Effector memory CD8-positive, alpha-beta T cell (primary cell): ENCODE results near the gene UGT3A1.
A peak's percentile ranks its signal among the peaks of the same experiment; 100 is the strongest.

Experiments used
- ATAC-seq: fragments of 150-1000 bp; cut with Tn5 transposase; replicated peaks from 2 replicates; pipeline ENCODE4 v1.10.0; 2021; ENCODE audit warnings: mild to moderate bottlenecking, moderate library complexity
- DNase-seq, 3 experiments: peaks; one replicate each; pipeline ENCODE4 v3.0.0; 2021
- H3K27ac Mint-ChIP-seq, 2 donors: one replicate each; pipeline ENCODE4 v1.8.0; 2022; ENCODE audit warnings: mild to moderate bottlenecking in 2 of 2, mixed read lengths in 2 of 2, moderate library complexity in 2 of 2
- H3K27me3 Mint-ChIP-seq, 2 donors: one replicate each; pipeline ENCODE4 v1.8.0; 2022; ENCODE audit warnings: mixed read lengths in 2 of 2
- H3K36me3 Mint-ChIP-seq: one replicate; pipeline ENCODE4 v1.8.0; 2022; ENCODE audit warnings: mild to moderate bottlenecking, moderate library complexity, mixed read lengths; ENCODE audit not compliant: insufficient read depth
- H3K4me1 Mint-ChIP-seq, 2 donors: one replicate each; pipeline ENCODE4 v1.8.0; 2022; ENCODE audit warnings: low read depth in 2 of 2, mixed read lengths in 2 of 2
- H3K4me3 Mint-ChIP-seq, 2 donors: one replicate each; pipeline ENCODE4 v1.8.0; 2022; ENCODE audit warnings: mild to moderate bottlenecking in 2 of 2, mixed read lengths in 2 of 2, moderate library complexity in 2 of 2
- H3K9me3 Mint-ChIP-seq, 2 donors: one replicate each; pipeline ENCODE4 v1.8.0; 2022; ENCODE audit warnings: mixed read lengths in 2 of 2

UGT3A1 gene

DNA sequence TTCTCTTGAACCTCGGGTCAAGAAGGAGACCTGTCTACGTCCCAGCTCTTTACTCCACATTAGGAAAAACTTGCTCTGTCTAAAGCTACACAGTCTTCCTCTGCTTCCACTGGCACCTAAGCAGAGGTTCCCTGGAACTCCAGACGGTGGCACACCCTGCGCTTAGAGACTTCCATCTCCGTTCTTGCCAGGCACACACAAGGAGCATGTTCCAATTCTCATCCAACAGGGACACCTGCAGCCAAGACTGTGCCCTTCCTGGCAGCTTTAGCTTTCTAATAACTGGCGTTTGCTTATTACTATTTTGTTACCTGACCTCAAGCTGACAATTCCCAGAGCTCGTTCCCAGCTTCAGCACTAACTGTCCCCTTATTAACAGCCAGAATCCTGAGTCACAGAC lies 68.7 kb downstream of the UGT3A1 start:
- Mint-ChIP-seq H3K36me3 (no peaks in the 10 kb centered on the region), H3K27me3 (peaks cover 0 to 9% of the 10 kb centered on the region in 2 donors), H3K27ac (no peak overlapping the region), H3K4me3 (no peak overlapping the region), H3K9me3 (peaks cover 7 to 8% of the 10 kb centered on the region in 2 donors), H3K4me1 (peaks cover 24 to 29% of the 10 kb centered on the region in 2 donors)
- DNase-seq (no peak), ATAC-seq (no peak)

DNA sequence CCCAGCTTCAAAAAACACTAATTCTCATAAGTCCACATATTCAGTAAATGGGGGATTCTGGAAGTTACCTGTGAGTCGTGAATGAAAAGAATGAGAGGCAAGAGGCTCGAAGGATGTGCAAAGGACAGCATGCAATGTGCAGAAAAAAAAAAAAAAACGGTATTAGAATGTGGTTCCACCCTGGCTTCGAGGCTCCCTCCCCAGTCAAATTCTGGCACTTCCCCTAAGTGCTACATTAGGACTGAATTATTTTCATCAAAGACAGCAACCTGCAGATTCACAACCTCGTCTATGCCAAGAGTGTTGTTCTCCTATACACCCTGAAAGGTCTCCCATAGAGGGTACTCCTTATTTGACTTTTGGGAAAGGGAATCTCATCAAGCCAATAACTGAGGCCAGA lies 69.3 kb downstream of the UGT3A1 start:
- Mint-ChIP-seq H3K9me3 (peaks cover 7 to 8% of the 10 kb centered on the region in 2 donors), H3K27ac (peak overlapping the region in 1 of 2 donors; percentile 45), H3K4me1 (peaks cover 24 to 29% of the 10 kb centered on the region in 2 donors), H3K4me3 (no peak overlapping the region), H3K27me3 (peaks cover 0 to 9% of the 10 kb centered on the region in 2 donors), H3K36me3 (no peaks in the 10 kb centered on the region)
- ATAC-seq (no peak), DNase-seq (no peak)

DNA sequence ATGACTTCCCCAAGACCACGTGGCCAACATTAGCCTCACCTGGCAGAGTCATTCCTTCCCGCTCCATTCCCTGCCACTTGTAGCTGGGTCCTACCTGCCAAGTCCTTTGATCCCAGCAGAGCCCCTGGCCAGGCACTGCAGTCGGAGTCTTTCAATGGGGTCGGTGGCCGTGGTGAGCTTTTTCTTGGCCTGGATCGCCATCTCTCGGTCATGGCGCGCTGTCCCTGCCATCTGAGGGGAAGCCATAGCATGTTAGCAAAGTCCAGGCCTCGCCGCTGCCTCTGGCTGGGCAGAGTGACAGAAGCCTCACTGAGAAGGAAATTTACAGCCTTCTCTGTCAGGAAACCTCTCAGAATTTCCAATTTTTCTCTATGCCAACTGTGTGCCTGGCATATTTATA lies 70.3 kb downstream of the UGT3A1 start:
- Mint-ChIP-seq H3K36me3 (no peaks in the 10 kb centered on the region), H3K4me1 (peaks cover 18 to 24% of the 10 kb centered on the region in 2 donors), H3K27me3 (peaks cover 0 to 9% of the 10 kb centered on the region in 2 donors), H3K27ac (peak overlapping the region in 1 of 2 donors; percentile 11), H3K4me3 (no peak overlapping the region), H3K9me3 (peaks cover 7 to 13% of the 10 kb centered on the region in 2 donors)
- DNase-seq = no peak
- no peak for ATAC-seq

DNA sequence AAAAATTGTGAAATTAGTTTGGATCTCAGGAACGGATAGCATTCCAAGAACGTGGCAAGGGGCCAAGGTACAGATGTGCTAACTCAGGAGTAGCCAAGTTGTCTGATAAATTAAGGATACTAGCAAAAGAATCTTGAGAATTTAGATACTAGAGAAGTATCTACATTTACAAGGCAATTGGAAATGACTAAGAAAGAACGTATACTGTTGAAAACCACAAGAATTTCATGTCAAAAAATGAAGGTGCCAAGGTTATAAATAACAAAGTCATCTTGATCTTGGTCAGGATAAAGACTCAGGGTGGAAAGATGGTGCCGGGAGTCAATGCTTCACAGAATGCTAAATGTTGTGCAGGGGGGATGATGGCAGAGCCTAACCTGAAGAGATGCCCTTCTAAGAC lies 72.0 kb downstream of the UGT3A1 start:
- ATAC-seq = no peak
- Mint-ChIP-seq H3K9me3 (peaks cover 7 to 13% of the 10 kb centered on the region in 2 donors), H3K4me3 (no peak overlapping the region), H3K27me3 (peaks cover 0 to 9% of the 10 kb centered on the region in 2 donors), H3K36me3 (no peaks in the 10 kb centered on the region), H3K4me1 (peaks cover 4 to 11% of the 10 kb centered on the region in 2 donors), H3K27ac (peak overlapping the region in 1 of 2 donors; percentile 36)
- DNase-seq = no peak

DNA sequence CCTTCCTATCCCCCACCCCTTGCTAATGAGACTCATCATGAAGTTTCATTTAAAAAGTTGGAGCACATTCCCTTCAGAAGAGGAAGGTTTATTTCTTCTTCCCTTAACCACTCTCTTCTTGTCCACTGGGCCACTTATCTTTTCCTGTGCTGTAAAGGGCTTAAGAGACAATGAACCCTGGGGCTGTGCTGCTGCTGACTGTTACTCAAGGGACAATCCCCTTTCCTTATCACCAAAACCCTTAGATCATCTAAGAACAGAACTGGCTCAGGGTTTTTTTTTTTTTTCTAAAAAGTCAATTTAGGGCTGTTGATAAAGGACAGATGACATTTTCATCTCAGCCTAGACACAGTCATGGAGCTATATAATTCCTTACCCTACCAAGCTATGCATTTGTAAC lies 82.4 kb downstream of the UGT3A1 start:
- no peaks in the 10 kb centered on the region for H3K9me3 Mint-ChIP-seq
- no peak overlapping the region for H3K4me3 Mint-ChIP-seq
- H3K36me3 Mint-ChIP-seq = no peaks in the 10 kb centered on the region
- DNase-seq (no peak), ATAC-seq (no peak)
- H3K27me3 Mint-ChIP-seq = no peaks in the 10 kb centered on the region
- no peak overlapping the region for H3K27ac Mint-ChIP-seq
- peaks cover 4 to 10% of the 10 kb centered on the region in 2 donors for H3K4me1 Mint-ChIP-seq

DNA sequence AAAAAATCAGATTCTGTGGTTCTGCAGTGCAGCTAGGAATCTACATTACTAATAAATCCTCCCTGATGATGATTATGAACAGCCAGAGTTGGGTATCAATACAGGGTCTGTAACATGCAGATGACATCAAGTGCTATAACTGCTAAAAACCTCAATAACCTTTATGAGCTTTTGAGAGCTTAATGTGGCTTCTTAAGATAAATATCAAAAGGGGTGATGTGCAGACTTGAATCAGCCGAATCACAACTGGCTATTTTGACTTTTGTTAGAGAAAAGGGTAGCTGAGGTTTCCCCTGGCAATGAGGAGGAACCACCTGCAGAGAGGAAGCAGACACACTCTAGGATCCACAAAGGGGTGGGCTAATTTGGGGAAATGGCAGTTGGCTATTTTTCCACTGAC lies 83.0 kb downstream of the UGT3A1 start:
- no peaks in the 10 kb centered on the region for H3K27me3 Mint-ChIP-seq
- H3K4me1 Mint-ChIP-seq = peaks cover 7 to 11% of the 10 kb centered on the region in 2 donors
- no peaks in the 10 kb centered on the region for H3K36me3 Mint-ChIP-seq
- H3K9me3 Mint-ChIP-seq = no peaks in the 10 kb centered on the region
- DNase-seq (no peak), ATAC-seq (no peak)
- no peak overlapping the region for H3K4me3 Mint-ChIP-seq
- no peak overlapping the region for H3K27ac Mint-ChIP-seq

DNA sequence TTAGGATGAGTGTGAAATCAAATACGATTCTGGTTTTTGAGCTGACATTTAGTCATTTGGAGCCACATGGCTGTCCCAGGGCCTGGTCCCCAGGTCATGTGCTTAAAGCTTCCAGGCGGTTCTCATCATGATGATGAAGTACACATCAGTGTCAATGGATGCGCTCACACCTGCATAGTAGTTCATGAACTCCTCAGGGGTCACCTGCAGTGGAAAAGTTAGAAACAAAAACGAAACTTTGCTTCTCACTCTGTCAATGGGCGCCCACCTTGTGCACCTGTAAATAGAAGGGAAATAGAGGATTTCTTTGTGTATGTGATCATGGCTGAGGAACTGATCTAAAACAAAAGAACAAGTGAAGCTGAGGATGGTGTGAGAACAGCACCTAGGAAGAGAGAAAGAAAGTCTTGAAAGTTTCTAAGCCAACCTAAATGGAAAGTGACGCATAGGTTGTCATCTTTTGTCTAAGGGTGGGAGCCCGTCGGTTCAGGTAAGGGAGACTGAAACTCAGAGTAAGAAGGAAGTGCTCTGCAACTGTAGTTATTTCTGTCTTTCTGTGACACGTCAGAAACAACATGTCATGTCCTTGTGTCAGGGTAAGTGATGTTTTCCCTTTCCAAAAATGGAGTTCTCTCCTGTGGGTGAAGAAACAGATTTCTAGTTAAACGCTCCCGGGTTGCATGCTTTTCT lies 86.6 kb downstream of the UGT3A1 start:
- Mint-ChIP-seq H3K27ac (peak overlapping the region; percentile 27 to 70), H3K27me3 (no peaks in the 10 kb centered on the region), H3K4me3 (peak overlapping the region in 1 of 2 donors; percentile 19), H3K36me3 (no peaks in the 10 kb centered on the region), H3K4me1 (peaks cover 34 to 41% of the 10 kb centered on the region in 2 donors), H3K9me3 (no peaks in the 10 kb centered on the region)
- ATAC-seq (no peak), DNase-seq (no peak)

DNA sequence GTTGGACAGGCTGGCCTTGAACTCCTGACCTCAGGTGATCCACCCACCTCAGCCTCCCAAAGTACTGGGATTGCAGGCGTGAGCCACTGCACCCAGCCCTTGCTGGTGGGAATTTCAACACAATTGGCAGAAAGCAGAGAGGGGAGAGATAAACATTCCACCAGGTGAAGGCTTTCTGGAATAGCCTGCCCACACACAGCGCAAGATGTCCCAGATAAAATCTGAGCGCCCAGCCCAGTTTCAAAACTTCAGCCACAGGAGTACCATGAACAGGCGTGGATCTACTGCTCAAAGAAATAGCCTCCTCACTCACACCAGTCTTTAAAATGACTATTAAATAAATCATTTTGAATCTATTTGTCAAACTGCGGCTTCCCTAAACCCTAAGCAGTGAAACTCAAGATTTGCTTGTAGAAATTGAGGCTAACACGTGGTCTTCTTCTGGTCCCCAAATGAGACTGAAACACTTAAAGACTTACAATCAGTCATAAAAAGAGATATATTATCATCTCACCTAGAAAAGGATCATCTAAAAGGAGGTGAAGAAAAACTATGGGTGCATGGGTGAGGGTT lies 87.5 kb downstream of the UGT3A1 start:
- H3K27me3 Mint-ChIP-seq = no peaks in the 10 kb centered on the region
- no peaks in the 10 kb centered on the region for H3K36me3 Mint-ChIP-seq
- H3K4me1 Mint-ChIP-seq = peaks cover 41 to 45% of the 10 kb centered on the region in 2 donors
- H3K4me3 Mint-ChIP-seq = no peak overlapping the region
- no peak for ATAC-seq
- DNase-seq = no peak
- H3K9me3 Mint-ChIP-seq = no peaks in the 10 kb centered on the region
- H3K27ac Mint-ChIP-seq = peak overlapping the region; percentile 70 to 77

DNA sequence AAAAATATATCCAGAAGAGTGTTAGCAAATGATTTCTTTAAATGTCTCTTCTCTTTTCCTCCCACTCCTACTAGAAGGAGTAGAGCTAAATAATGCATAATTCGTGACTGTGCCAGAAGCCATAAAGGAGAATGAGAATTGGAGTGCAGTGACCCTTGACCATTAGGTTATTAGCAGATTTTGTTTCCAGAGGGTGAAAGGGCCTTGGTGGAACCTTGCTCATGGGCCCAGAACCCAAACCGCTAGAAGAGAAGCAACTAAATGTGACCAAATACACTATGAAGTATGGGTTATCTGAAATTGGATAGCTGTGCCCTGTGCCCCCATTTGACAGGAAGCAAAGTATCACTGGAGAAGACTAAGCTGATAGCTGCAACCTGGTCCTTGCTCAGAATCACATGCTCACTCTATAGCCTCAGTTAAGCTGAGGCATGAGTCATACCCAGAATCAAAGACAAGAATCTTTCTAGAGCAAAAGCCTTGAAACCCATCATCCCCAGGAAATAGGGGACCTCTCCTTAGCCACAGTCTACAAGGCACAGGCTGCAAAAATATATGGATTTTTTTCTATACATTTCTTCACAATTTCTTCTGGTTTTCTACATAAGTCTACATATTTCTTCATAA lies 89.0 kb downstream of the UGT3A1 start:
- H3K4me3 Mint-ChIP-seq = peak overlapping the region in 1 of 2 donors; percentile 21
- H3K9me3 Mint-ChIP-seq = no peaks in the 10 kb centered on the region
- DNase-seq (no peak), ATAC-seq (peak; percentile 81)
- H3K27ac Mint-ChIP-seq = peak overlapping the region; percentile 36 to 92
- H3K27me3 Mint-ChIP-seq = no peaks in the 10 kb centered on the region
- H3K4me1 Mint-ChIP-seq = peaks cover 41 to 43% of the 10 kb centered on the region in 2 donors
- H3K36me3 Mint-ChIP-seq = no peaks in the 10 kb centered on the region
